ENCODE results near the gene SPRED1. TPM values are rescaled to one million over a fixed set of nuclear protein-coding genes. Genes with fewer than 3 reads are reported as not detected.

Gene SPRED1
- total RNA-seq, 1 experiment from 2014 or later = 29.6 TPM

- Histone ChIP-seq H3K4me1 (ENCODE audit: control insufficient read depth, insufficient read depth, low read length) (no peaks in the 10 kb centered on the region), H3K27ac (ENCODE audit: low read length) (no peak overlapping the region), H3K36me3 (ENCODE audit: control insufficient read depth, insufficient read depth, low read length) (no peaks in the 10 kb centered on the region; the same call in 1 of the 2 replicates), H3K27me3 (ENCODE audit: control insufficient read depth, insufficient read depth, low read length) (no peaks in the 10 kb centered on the region), H3K9me3 (ENCODE audit: control insufficient read depth, insufficient read depth, low read depth, low read length) (no peaks in the 10 kb centered on the region), H3K4me3 (ENCODE audit: low read depth in 2 of 2, low read length in 2 of 2) (no peak overlapping the region)
- ChIA-PET CTCF (no interaction called here), POLR2A (no interaction called here)
- in situ Hi-C loops (cut with HindIII; ENCODE audit: low pct_unique_long_range_greater_than_20kb, low sequenced_read_pairs) (no loop called here), intact Hi-C loops (cut with micrococcal nuclease; ENCODE audit: unreplicated experiment) (no loop called here)
- no peak for DNase-seq (ENCODE audit: low read depth, low spot score)
- ATAC-seq = no peak
- BruUV-seq (replicated peaks) = no TSS peak
- TF ChIP-seq SIN3A (IDR thresholded peaks at IDR 0.05; ENCODE audit: borderline replicate concordance, insufficient read depth, low read depth, low read length) (no peak), TCF7L2 (IDR thresholded peaks at IDR 0.05; ENCODE audit: low read depth, low read length) (no peak), POLR2AphosphoS5 (IDR thresholded peaks at IDR 0.05; ENCODE audit: low read depth, low read length) (no peak), CTCF (IDR thresholded peaks at IDR 0.05) (no peak), REST (IDR thresholded peaks at IDR 0.05; ENCODE audit: insufficient read depth in 1 of 2, low read depth in 2 of 2, low read length in 1 of 2) (no peak)
Measured at GRCh38 chr15:38308797-38309196, 56.2 kb downstream of the SPRED1 start.

GRCh38 chr15:38312190-38312589 is 59.6 kb downstream of the SPRED1 start:
- H3K4me1 ChIP-seq (ENCODE audit: control insufficient read depth, insufficient read depth, low read length) = no peaks in the 10 kb centered on the region
- H3K36me3 ChIP-seq (ENCODE audit: control insufficient read depth, insufficient read depth, low read length) = no peaks in the 10 kb centered on the region; the same call in 1 of the 2 replicates
- H3K9me3 ChIP-seq (ENCODE audit: control insufficient read depth, insufficient read depth, low read depth, low read length) = no peaks in the 10 kb centered on the region
- no peak overlapping the region for H3K27ac ChIP-seq (ENCODE audit: low read length)
- DNase-seq (ENCODE audit: low read depth, low spot score) = no peak
- CTCF ChIA-PET = no interaction called here
- H3K27me3 ChIP-seq (ENCODE audit: control insufficient read depth, insufficient read depth, low read length) = no peaks in the 10 kb centered on the region
- in situ Hi-C loops (cut with HindIII; ENCODE audit: low pct_unique_long_range_greater_than_20kb, low sequenced_read_pairs) (no loop called here), intact Hi-C loops (cut with micrococcal nuclease; ENCODE audit: unreplicated experiment) (no loop called here)
- no TSS peak for BruUV-seq (replicated peaks)
- POLR2A ChIA-PET = no interaction called here
- TF ChIP-seq TCF7L2 (IDR thresholded peaks at IDR 0.05; ENCODE audit: low read depth, low read length) (no peak), REST (IDR thresholded peaks at IDR 0.05; ENCODE audit: insufficient read depth in 1 of 2, low read depth in 2 of 2, low read length in 1 of 2) (no peak), CTCF (IDR thresholded peaks at IDR 0.05) (no peak), POLR2AphosphoS5 (IDR thresholded peaks at IDR 0.05; ENCODE audit: low read depth, low read length) (no peak), SIN3A (IDR thresholded peaks at IDR 0.05; ENCODE audit: borderline replicate concordance, insufficient read depth, low read depth, low read length) (no peak)
- H3K4me3 ChIP-seq (ENCODE audit: low read depth in 2 of 2, low read length in 2 of 2) = no peak overlapping the region
- no peak for ATAC-seq

Data from Panc1 (cell line).